Thyroid gland (tissue), 4 donors: ENCODE data around the gene SOCS7. TPM values are rescaled to one million over a fixed set of nuclear protein-coding genes. Genes with fewer than 3 reads are reported as not detected.
A peak's percentile ranks its signal among the peaks of the same experiment; 100 is the strongest.

Source experiments
- DNase-seq, 2 donors: peaks; one replicate each; pipeline ENCODE4 v3.0.0-alpha.2; 2019
- H3K27ac ChIP-seq, 3 donors: fragments of 200-600 bp; sonication (generic); 1 replicate in 2 of 3; 2 replicates in 1 of 3; pipeline ENCODE4 v1.5.1; 2016 to 2019; ENCODE audit warnings: mild to moderate bottlenecking in 1 of 3, moderate library complexity in 1 of 3
- H3K27me3 ChIP-seq: fragments of 200-600 bp; sonication (generic); one replicate; pipeline ENCODE4 v1.5.1; 2019
- H3K36me3 ChIP-seq, 2 donors: fragments of 200-600 bp; sonication (generic); one replicate each; pipeline ENCODE4 v1.5.1; 2016 to 2019
- H3K4me1 ChIP-seq, 2 donors: fragments of 200-600 bp; sonication (generic); one replicate each; pipeline ENCODE4 v1.5.1; 2017 to 2019
- H3K4me3 ChIP-seq, 3 donors: fragments of 200-600 bp; sonication (generic); replicated peaks in 1 of 3; 1 replicate in 2 of 3; 2 replicates in 1 of 3; pipeline ENCODE4 v1.5.1; 2016; ENCODE audit warnings: mild to moderate bottlenecking in 1 of 3
- H3K9me3 ChIP-seq: fragments of 200-600 bp; sonication (generic); one replicate; pipeline ENCODE4 v1.5.1; 2017
- POLR2A ChIP-seq, 2 donors: fragments of 450-650 bp; IDR thresholded peaks; one replicate each; pipeline ENCODE4 v1.6.1; 2017; ENCODE audit warnings: antibody characterized with exemption in 2 of 2, mild to moderate bottlenecking in 2 of 2, moderate library complexity in 1 of 2
- WGBS, 2 donors: methylation state at CpG; one replicate each; pipeline ENCODE4 v1.1.5; 2017; 5-methylcytosine and 5-hydroxymethylcytosine counted together
- intact Hi-C: fragments of 100-400 bp; cut with DNase I; formaldehyde crosslinking; loops from one replicate; pipeline ENCODE4 v1.15.1; 2023
- total RNA-seq, 4 donors: library from RNA; depleted of rRNA; stranded (reverse); fragments of >200 nt; gene quantifications; one replicate each; pipeline ENCODE4 v1.2.3, GENCODE V29; 2016
- TF ChIP-seq, protein P1 (sequence below), 6 experiments: fragments of 200-600 bp in 3 of 6; fragments of 450-650 bp in 3 of 6; sonication (generic) in 3 of 6; IDR thresholded peaks; one replicate each; pipeline ENCODE4 v1.5.1; 2016 to 2019; ENCODE audit warnings: antibody characterized with exemption in 6 of 6, mild to moderate bottlenecking in 2 of 6, inconsistent platforms in 1 of 6, moderate library complexity in 1 of 6

The SOCS7 gene
- total RNA-seq, 4 donors from 2014 or later: 17.1 to 22.3 (median 20.1) TPM

- no peaks in the 10 kb centered on the region for H3K27me3 ChIP-seq
- WGBS, 2 donors: 60 to 71% methylated on average over 9 of the region's 9 CpGs
- peak in 1 of 2 donors; percentile 8 for DNase-seq
- no peak overlapping the region for H3K27ac ChIP-seq
- no peaks in the 10 kb centered on the region for H3K36me3 ChIP-seq
- intact Hi-C loops: no loop called here
- peaks cover 41 to 56% of the 10 kb centered on the region in 2 donors for H3K4me1 ChIP-seq
- TF ChIP-seq, protein P1, sequence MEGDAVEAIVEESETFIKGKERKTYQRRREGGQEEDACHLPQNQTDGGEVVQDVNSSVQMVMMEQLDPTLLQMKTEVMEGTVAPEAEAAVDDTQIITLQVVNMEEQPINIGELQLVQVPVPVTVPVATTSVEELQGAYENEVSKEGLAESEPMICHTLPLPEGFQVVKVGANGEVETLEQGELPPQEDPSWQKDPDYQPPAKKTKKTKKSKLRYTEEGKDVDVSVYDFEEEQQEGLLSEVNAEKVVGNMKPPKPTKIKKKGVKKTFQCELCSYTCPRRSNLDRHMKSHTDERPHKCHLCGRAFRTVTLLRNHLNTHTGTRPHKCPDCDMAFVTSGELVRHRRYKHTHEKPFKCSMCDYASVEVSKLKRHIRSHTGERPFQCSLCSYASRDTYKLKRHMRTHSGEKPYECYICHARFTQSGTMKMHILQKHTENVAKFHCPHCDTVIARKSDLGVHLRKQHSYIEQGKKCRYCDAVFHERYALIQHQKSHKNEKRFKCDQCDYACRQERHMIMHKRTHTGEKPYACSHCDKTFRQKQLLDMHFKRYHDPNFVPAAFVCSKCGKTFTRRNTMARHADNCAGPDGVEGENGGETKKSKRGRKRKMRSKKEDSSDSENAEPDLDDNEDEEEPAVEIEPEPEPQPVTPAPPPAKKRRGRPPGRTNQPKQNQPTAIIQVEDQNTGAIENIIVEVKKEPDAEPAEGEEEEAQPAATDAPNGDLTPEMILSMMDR (IDR thresholded peaks at IDR 0.05): no peak
- TF ChIP-seq POLR2A (IDR thresholded peaks at IDR 0.05): no peak
- no peak overlapping the region for H3K4me3 ChIP-seq
- H3K9me3 ChIP-seq: no peaks in the 10 kb centered on the region
Measured at GRCh38 chr17:38358586-38359513, 7.2 kb downstream of the SOCS7 start.

DNA sequence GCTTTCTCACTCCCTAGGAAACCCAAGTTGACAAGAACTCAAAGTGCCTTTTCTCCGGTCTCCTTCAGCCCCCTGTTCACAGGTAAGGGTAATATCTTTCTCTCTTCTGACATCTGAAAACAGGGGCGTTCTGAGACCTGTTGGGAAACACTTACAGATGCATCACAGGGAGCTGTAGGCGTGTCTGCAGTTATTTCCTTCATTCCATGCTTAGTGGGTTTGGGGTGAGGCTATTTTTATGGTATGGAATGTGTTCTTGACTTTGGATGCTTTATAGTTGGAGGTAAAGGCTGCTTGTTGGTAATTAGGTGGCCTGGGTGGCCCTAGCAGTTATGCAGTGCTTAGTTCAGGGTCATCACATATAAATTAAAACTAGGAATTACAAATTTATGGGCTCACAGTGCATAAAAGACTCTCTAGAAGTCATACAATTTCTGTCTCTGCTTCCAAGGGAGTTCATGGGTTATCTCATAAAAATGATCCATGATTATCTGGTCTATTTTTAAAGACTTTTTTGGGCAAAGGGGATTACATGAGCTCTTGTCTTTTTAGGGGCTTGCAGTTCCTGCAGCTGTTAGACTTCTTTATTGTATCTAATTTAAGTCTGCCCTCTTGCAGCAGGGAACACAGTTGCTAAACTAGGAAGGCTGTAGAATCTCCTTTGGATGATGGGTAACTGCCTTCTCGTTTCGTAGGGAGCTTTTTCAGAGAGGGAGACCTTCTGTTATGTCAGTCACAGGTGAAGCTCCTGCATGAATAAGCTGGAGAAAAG, 10.2 kb downstream of the SOCS7 start:
- Histone ChIP-seq H3K27ac (no peak overlapping the region), H3K4me3 (no peak overlapping the region), H3K36me3 (no peaks in the 10 kb centered on the region), H3K27me3 (no peaks in the 10 kb centered on the region), H3K4me1 (peaks cover 21 to 28% of the 10 kb centered on the region in 2 donors), H3K9me3 (no peaks in the 10 kb centered on the region)
- no peak for DNase-seq
- 86 to 89% methylated on average over 5 of the region's 5 CpGs for WGBS, 2 donors
- intact Hi-C loops: no loop called here
- TF ChIP-seq, protein P1 (IDR thresholded peaks at IDR 0.05): no peak
- TF ChIP-seq POLR2A (IDR thresholded peaks at IDR 0.05): no peak

DNA sequence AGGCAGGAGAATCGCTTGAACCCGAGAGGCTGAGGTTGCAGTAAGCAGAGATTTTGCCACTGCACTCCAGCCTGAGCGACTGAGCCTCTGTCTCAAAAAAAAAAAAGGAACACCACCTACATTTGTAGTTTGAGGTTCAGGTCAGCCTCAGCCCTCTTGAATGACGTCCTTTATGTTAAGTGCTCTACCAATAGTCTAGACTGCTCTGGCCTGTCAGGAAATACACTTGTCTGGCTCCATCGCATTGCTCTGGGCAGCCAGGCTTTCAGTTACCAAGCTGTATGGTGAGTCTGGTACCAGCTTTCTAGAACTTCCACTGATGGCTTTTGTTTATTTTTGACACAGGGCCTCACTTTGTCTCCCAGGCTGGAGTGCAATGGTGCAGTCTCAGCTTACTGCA, 11.4 kb downstream of the SOCS7 start:
- Histone ChIP-seq H3K27ac (no peak overlapping the region), H3K4me3 (no peak overlapping the region), H3K9me3 (no peaks in the 10 kb centered on the region), H3K4me1 (peaks cover 10 to 18% of the 10 kb centered on the region in 2 donors), H3K36me3 (no peaks in the 10 kb centered on the region), H3K27me3 (no peaks in the 10 kb centered on the region)
- DNase-seq: no peak
- intact Hi-C loops: no loop called here
- 94 to 99% methylated on average over 5 of the region's 5 CpGs for WGBS, 2 donors
- TF ChIP-seq POLR2A (IDR thresholded peaks at IDR 0.05): no peak
- TF ChIP-seq, protein P1 (IDR thresholded peaks at IDR 0.05): no peak

DNA sequence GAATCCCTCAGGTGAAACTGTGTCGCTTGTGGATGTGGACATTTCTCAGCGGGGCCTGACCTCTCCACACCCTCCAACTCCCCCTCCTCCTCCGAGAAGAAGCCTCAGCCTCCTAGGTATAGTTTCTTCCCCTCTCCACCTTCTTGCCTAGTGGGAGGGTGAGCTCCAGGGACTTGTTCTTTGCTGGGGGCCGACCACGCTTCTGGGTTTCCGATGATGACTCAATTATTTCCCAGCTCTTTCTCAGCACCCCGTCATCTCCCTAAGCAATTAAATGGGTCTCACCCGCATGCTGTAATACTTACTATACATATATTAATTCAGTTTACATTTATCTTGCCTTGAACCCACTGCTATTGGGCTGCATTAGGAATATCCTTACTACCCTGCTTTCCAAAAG, 13.1 kb downstream of the SOCS7 start:
- Histone ChIP-seq H3K4me3 (no peak overlapping the region), H3K9me3 (no peaks in the 10 kb centered on the region), H3K36me3 (no peaks in the 10 kb centered on the region), H3K27ac (no peak overlapping the region), H3K27me3 (no peaks in the 10 kb centered on the region), H3K4me1 (peaks cover 10 to 19% of the 10 kb centered on the region in 2 donors)
- TF ChIP-seq POLR2A (IDR thresholded peaks at IDR 0.05): no peak
- TF ChIP-seq, protein P1 (IDR thresholded peaks at IDR 0.05): no peak
- no peak for DNase-seq
- WGBS, 2 donors: 88 to 93% methylated on average over 8 of the region's 8 CpGs
- intact Hi-C loops: no loop called here
